ENCODE data around the gene ZIC1.

Gene ZIC1

GRCh38 chr3:147422601-147423536 is 13.7 kb downstream of the ZIC1 start:
- DNase-seq (ENCODE audit: low spot score), result no peak

GRCh38 chr3:147423537-147423797 is 14.3 kb downstream of the ZIC1 start:
- no peak for DNase-seq (ENCODE audit: low spot score)

DNA sequence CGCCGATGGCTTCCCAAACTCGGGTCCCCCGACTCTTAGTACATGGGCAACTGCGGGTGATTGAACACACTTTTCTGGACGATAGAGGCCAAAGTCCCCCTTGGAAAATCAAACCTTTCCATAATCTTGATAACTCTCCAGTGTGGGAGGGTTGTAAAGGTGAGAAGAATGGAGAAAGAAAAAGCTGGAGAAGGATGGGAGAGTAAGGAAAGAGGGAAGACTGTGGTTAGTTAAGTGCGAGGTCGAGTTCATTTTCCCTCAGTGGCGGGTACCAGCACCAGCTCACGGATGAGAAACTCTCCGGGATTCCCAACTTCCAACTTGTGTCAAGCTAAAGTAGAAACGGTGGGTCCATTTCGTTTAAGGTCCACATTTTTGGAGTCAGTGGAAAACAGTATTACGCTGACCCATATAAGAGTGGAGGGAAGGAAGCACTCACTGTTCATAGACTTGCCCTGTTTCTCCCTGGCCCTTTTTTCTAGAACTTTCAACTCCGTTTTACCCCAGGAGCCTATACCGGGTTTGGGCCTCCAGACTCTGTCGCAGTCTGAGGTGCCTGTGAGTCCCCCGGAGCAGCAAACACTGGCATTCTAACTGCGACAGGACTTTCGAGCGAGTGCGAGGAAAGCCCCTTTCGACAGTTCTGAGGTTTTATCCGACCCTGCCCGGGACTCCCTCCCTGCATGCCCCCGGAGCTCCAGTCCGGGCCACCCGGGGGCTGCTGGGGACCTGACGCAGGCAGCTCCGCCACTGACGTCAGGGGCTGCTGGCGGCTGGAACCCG is 14.8 kb downstream of the ZIC1 start:
- DNase-seq (ENCODE audit: low spot score), result no peak

DNA sequence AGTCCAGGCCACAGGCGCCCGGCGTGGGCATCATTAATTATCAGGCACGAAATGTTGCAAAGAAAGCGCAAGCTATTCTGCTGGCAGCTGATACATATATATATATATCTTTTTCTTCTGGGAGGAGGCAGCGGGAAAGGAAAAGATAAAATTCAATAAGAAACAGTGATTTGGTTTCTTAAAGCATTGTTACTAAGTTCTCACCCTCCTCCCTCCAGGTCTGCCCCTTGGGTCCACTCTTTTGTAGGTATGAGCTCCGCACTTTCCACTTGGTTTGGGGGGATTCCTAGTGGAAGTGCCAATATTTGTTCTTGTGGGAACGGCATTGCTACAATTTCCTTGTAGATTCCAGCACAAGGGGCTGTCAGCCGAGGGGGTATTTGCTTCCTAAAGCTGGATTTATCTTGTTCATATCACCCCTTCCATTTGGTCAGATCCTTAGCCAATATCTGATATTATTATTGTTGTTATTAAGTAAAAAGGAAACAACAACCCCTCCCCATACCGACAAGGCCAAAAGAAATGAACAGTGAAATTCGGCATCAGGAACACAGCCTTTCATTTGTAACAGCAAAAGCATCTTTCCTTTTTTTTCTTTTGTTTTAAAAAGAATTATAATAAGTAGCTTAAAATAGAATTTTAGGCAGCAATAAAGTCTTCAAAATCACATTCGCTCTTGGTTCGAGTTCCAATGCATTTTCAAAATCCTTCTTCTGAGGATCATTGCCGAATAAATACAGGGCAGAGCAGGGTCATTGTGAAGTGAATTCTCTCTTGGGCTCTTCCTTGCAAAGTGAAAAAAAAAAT is 15.6 kb downstream of the ZIC1 start:
- no peak for DNase-seq (ENCODE audit: low spot score)

- no peak for DNase-seq (ENCODE audit: low spot score)
These were observed 16.3 kb downstream of the ZIC1 start for GRCh38 chr3:147425388-147425850.

DNA sequence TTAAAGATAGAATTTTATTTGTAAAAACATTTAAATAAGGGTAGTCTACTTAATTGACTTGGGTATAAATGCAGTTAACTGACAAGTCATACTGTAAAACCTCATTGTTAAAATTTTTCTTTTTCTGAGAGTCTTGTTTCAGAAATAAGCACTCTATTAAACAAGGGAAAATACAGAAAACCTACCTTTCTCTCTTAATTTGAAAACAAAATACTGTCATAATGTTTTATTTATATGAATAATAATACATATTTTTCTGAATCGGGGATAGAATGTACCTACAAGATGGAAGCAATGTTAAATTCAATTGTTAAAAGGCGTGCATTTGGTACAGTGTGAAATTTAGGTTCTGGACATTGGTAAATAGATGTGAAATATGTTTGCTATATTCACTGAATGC is 17.8 kb downstream of the ZIC1 start:
- DNase-seq (ENCODE audit: low spot score), result no peak

DNA sequence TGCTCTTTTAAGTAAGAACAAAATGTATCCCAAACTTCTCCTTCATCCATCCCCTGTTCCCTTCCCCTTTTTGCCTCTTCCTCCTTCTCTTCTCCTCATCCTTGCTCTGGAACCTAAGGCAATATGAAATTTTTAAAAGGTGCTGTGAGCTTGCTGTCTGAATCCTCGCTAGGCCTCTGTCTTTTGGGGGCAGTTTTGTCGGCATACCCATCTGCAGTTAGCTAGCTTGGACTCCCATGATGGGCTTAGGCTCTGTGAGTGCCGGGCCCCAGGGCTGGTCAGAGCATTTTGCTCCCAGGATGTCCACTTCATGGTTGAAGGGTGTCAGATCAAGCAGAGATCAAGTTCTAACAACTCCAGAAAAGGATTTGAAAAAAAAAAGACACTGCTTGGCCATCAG is 18.6 kb downstream of the ZIC1 start:
- no peak for DNase-seq (ENCODE audit: low spot score)

- no peak for DNase-seq (ENCODE audit: low spot score)
These were observed 19.2 kb downstream of the ZIC1 start for GRCh38 chr3:147428326-147428725.

DNA sequence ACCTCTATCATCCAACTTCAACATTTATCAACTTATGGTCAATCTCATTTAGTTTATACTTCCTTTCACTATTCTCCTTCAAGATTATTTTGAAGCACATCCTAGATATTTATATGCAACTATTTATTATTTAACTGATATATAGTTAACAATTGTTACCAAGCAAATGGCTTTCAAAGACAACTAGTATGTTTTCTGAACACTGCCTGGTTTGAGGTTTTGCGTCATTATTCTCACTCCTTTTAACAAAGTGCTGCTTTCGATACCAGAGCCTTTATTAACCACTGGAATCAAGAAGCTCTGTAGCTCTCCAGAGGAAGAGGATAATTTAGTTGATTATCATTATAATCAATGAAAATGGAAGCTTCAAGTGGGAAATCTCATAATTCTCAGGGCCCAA is 19.6 kb downstream of the ZIC1 start:
- DNase-seq (ENCODE audit: low spot score), result no peak

DNA sequence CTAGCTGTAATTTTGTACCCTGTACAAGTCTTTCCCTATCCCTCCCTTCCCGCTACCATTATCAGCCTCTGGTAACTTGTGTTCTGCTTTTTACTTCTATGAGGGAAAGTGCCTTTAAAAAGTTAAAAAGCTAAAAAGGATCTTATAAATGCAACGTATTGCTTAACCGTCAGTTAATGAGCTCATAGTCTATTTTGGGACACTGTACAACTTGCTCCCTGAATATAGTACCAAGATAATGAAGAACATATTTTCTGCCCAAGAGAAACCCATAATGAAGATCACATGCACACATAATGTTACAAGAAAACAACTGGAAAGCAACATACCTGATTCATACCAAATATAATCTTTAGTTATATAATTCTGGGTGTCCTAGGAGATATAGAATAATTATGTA is 22.6 kb downstream of the ZIC1 start:
- DNase-seq (ENCODE audit: low spot score), result peak; percentile 30

- DNase-seq (ENCODE audit: low spot score), result no peak
These were observed 38.1 kb downstream of the ZIC1 start for GRCh38 chr3:147447224-147447623.

- DNase-seq (ENCODE audit: low spot score), result no peak
These were observed 40.5 kb downstream of the ZIC1 start for GRCh38 chr3:147449669-147450068.

GRCh38 chr3:147458995-147459704 is 50.0 kb downstream of the ZIC1 start:
- peak; percentile 9 for DNase-seq (ENCODE audit: low spot score)

DNA sequence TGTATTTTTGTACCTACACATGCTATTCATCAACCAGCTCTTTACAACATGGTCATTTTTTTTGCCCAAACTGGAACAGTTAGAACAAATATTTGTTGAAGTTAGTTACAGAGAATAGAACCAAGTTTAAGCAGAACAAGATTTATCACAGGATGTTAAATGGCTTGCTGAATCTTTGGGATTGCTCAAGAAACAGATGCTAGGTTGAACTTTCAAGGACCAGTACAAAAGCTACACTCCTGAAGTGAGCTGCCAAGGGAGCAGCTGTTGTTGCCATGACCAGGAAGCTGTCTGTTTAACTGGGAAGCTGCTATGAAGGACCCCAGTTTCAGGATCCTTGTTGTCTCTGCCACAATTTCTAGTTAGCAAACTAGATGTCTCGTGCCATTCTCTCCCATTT is 53.7 kb downstream of the ZIC1 start:
- DNase-seq (ENCODE audit: low spot score), result no peak
